ENCODE results near the gene AGPAT3. TPM values are rescaled to one million over a fixed set of nuclear protein-coding genes. Genes with fewer than 3 reads are reported as not detected.
"Not testable (repeated sequence)": the region's sequence is repeated elsewhere in the genome, so short reads cannot be mapped to it uniquely, and the experiment has no call there.

AGPAT3 gene
- total RNA-seq, 1 donor from 2014 or later, result 63.2 TPM

- Mint-ChIP-seq H3K36me3 (ENCODE audit: unreplicated experiment) (peaks cover 22% of the 10 kb centered on the region), H3K27me3 (ENCODE audit: unreplicated experiment) (no peaks in the 10 kb centered on the region), H3K9me3 (ENCODE audit: unreplicated experiment) (peaks cover 3% of the 10 kb centered on the region), H3K27ac (ENCODE audit: unreplicated experiment) (no peak overlapping the region), H3K4me3 (ENCODE audit: unreplicated experiment) (no peak overlapping the region), H3K4me1 (ENCODE audit: unreplicated experiment) (peaks cover 4% of the 10 kb centered on the region)
- no peak for TF ChIP-seq CTCF (IDR thresholded peaks at IDR 0.05)
- no peak for DNase-seq (ENCODE audit: extremely low spot score, unreplicated experiment)
Measured at GRCh38 chr21:43895196-43895595, 30.2 kb downstream of the AGPAT3 start.

GRCh38 chr21:43896696-43897299 is 31.8 kb downstream of the AGPAT3 start:
- not testable (repeated sequence) for H3K27ac Mint-ChIP-seq (ENCODE audit: unreplicated experiment); H3K4me1 Mint-ChIP-seq (ENCODE audit: unreplicated experiment); DNase-seq (ENCODE audit: extremely low spot score, unreplicated experiment); H3K27me3 Mint-ChIP-seq (ENCODE audit: unreplicated experiment); H3K4me3 Mint-ChIP-seq (ENCODE audit: unreplicated experiment); H3K9me3 Mint-ChIP-seq (ENCODE audit: unreplicated experiment)
- peaks cover 20% of the 10 kb centered on the region for H3K36me3 Mint-ChIP-seq (ENCODE audit: unreplicated experiment)

GRCh38 chr21:43899307-43900077 is 34.5 kb downstream of the AGPAT3 start:
- no peaks in the 10 kb centered on the region for H3K27me3 Mint-ChIP-seq (ENCODE audit: unreplicated experiment)
- no peaks in the 10 kb centered on the region for H3K9me3 Mint-ChIP-seq (ENCODE audit: unreplicated experiment)
- DNase-seq (ENCODE audit: extremely low spot score, unreplicated experiment), result no peak
- H3K27ac Mint-ChIP-seq (ENCODE audit: unreplicated experiment), result no peak overlapping the region
- no peak overlapping the region for H3K4me3 Mint-ChIP-seq (ENCODE audit: unreplicated experiment)
- H3K36me3 Mint-ChIP-seq (ENCODE audit: unreplicated experiment), result peaks cover 9% of the 10 kb centered on the region
- peaks cover 14% of the 10 kb centered on the region for H3K4me1 Mint-ChIP-seq (ENCODE audit: unreplicated experiment)
- no peak for TF ChIP-seq CTCF (IDR thresholded peaks at IDR 0.05)

- Mint-ChIP-seq H3K27me3 (ENCODE audit: unreplicated experiment) (no peaks in the 10 kb centered on the region), H3K36me3 (ENCODE audit: unreplicated experiment) (peaks cover 8% of the 10 kb centered on the region), H3K4me3 (ENCODE audit: unreplicated experiment) (no peak overlapping the region), H3K4me1 (ENCODE audit: unreplicated experiment) (peaks cover 14% of the 10 kb centered on the region), H3K27ac (ENCODE audit: unreplicated experiment) (no peak overlapping the region), H3K9me3 (ENCODE audit: unreplicated experiment) (no peaks in the 10 kb centered on the region)
- no peak for DNase-seq (ENCODE audit: extremely low spot score, unreplicated experiment)
- TF ChIP-seq CTCF (IDR thresholded peaks at IDR 0.05), result no peak
Measured at GRCh38 chr21:43900078-43900385, 35.0 kb downstream of the AGPAT3 start.

- peaks cover 8% of the 10 kb centered on the region for H3K36me3 Mint-ChIP-seq (ENCODE audit: unreplicated experiment)
- no peak overlapping the region for H3K27ac Mint-ChIP-seq (ENCODE audit: unreplicated experiment)
- H3K4me1 Mint-ChIP-seq (ENCODE audit: unreplicated experiment), result peaks cover 16% of the 10 kb centered on the region
- H3K9me3 Mint-ChIP-seq (ENCODE audit: unreplicated experiment), result no peaks in the 10 kb centered on the region
- H3K4me3 Mint-ChIP-seq (ENCODE audit: unreplicated experiment), result no peak overlapping the region
- H3K27me3 Mint-ChIP-seq (ENCODE audit: unreplicated experiment), result no peaks in the 10 kb centered on the region
- no peak for TF ChIP-seq CTCF (IDR thresholded peaks at IDR 0.05)
- no peak for DNase-seq (ENCODE audit: extremely low spot score, unreplicated experiment)
Measured at GRCh38 chr21:43900690-43901089, 35.7 kb downstream of the AGPAT3 start.

All from osteocyte (in vitro differentiated cells).